ENCODE results near the gene FRMD4A.

DNA sequence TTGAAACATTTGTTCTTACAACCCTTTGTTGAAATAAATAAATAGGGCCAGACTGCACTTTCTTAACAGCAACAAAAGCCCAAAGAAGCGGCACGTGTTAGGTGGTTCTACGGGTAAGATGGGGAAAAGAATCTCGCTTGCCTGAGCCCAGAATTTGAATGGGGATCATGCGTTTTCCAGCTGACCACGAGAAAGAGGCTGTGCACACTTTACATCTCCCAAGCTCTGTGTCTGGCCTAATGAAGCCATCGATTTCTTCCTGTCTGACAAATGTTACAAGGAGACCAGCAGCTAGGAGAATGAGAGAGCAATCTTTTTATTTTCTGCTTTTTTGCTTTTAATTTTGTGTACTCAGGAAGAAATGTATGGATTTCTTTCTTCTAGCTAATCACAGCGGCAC is 52.2 kb downstream of the FRMD4A start:
- TF ChIP-seq, protein P1, sequence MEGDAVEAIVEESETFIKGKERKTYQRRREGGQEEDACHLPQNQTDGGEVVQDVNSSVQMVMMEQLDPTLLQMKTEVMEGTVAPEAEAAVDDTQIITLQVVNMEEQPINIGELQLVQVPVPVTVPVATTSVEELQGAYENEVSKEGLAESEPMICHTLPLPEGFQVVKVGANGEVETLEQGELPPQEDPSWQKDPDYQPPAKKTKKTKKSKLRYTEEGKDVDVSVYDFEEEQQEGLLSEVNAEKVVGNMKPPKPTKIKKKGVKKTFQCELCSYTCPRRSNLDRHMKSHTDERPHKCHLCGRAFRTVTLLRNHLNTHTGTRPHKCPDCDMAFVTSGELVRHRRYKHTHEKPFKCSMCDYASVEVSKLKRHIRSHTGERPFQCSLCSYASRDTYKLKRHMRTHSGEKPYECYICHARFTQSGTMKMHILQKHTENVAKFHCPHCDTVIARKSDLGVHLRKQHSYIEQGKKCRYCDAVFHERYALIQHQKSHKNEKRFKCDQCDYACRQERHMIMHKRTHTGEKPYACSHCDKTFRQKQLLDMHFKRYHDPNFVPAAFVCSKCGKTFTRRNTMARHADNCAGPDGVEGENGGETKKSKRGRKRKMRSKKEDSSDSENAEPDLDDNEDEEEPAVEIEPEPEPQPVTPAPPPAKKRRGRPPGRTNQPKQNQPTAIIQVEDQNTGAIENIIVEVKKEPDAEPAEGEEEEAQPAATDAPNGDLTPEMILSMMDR (IDR thresholded peaks at IDR 0.05) = no peak
- no peak for TF ChIP-seq POLR2A (IDR thresholded peaks at IDR 0.05)

Measured in uterus (tissue), 2 donors.